GM12875 (cell line): ENCODE measurements around the gene AP2S1.

Source experiments
- H3K4me3 ChIP-seq: one replicate; pipeline ENCODE4 v1.5.1; 2011; ENCODE audit warnings: low read depth, low read length, control low read depth
- CTCF ChIP-seq: IDR thresholded peaks from 2 replicates; pipeline ENCODE4 v1.5.1; 2011; ENCODE audit warnings: low read depth, mild to moderate bottlenecking, control low read depth, inconsistent platforms, low read length, moderate library complexity, borderline replicate concordance; ENCODE audit not compliant: insufficient read depth

Gene AP2S1

DNA sequence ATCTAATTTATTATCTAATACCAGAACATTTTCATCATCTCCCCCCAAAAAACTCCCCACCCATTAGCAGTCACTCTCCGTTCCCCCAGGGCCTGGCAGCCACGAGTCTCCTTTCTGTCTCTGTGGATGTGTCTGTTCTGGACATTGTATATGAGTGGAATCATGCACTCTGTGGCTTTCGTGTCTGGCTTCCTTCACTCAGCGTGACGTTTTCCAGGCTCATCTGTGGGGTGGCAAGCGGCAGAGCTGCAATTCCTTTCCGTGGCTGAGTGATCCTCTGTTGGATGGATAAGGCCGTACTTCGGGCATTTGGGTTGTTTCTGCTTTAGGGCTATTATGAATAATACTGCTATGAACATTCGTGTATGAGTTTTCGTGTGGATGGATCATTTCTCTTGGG, 3.1 kb downstream of the AP2S1 start:
- H3K4me3 ChIP-seq, result no peak overlapping the region

DNA sequence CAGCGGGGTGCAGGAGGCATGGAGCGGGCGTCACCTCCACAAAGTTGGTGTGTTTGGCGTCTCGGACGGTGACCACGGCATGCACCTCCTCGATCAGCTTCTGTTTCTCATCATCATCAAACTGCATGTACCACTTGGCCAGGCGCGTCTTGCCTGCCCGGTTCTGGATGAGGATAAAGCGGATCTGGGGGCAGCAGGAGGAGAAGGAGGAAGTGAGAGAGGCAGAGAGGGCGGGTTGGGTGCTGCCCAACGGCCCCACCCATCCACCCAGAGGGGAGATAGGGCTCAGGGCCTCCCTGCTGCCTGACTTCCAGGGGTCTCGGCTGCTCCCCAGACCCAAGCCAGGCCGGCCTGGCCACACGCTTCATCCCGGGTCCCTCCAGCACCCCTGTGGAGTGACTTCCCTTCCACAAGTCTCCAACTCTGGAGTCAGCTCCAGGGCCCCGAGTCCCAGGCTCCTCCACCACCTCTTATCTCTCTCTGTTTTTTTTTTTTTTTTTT, 4.6 kb downstream of the AP2S1 start:
- no peak overlapping the region for H3K4me3 ChIP-seq
- no peak for TF ChIP-seq CTCF

More for the DNA sequence above, 3.1 kb downstream of the AP2S1 start:
- TF ChIP-seq CTCF, result no peak

GRCh38 chr19:46844067-46844489, 6.6 kb downstream of the AP2S1 start:
- H3K4me3 ChIP-seq, result no peak overlapping the region
- TF ChIP-seq CTCF, result no peak

- H3K4me3 ChIP-seq, result no peak overlapping the region
- no peak for TF ChIP-seq CTCF
Measured at GRCh38 chr19:46842791-46843190, 7.9 kb downstream of the AP2S1 start.

GRCh38 chr19:46841458-46842083, 9.1 kb downstream of the AP2S1 start:
- H3K4me3 ChIP-seq, result no peak overlapping the region
- no peak for TF ChIP-seq CTCF

GRCh38 chr19:46840498-46840942, 10.1 kb downstream of the AP2S1 start:
- no peak overlapping the region for H3K4me3 ChIP-seq
- peak; percentile 85 for TF ChIP-seq CTCF
